ENCODE data around the gene AFF3.

DNA sequence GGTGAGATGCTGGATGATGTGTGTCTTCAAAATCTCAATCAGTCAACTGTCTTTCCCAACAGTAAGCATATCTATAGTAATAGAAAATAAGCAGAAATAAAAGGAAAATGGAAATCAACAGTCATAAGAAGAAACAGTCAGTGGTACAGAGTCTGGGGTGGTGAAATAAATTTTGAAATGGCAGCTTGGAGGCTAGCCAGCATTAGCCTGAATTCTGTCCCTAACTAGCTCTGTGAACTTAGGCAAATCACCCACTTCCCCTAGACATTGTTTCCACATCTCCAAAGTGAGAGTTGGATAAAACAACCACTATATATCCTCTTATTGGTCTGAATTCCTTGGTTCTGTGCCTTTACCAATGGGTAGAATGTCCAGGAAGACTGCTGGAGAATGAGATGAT, 462.9 kb downstream of the AFF3 start:
- TF ChIP-seq EZH2 (IDR thresholded peaks at IDR 0.05; ENCODE audit: borderline replicate concordance, control insufficient read depth, low read depth, low read length) (no peak), MEF2A (IDR thresholded peaks at IDR 0.05; ENCODE audit: insufficient read depth, low read depth, low read length) (no peak), ESRRA (IDR thresholded peaks at IDR 0.05; ENCODE audit: low read length) (no peak)
- TF ChIP-seq, protein P1, sequence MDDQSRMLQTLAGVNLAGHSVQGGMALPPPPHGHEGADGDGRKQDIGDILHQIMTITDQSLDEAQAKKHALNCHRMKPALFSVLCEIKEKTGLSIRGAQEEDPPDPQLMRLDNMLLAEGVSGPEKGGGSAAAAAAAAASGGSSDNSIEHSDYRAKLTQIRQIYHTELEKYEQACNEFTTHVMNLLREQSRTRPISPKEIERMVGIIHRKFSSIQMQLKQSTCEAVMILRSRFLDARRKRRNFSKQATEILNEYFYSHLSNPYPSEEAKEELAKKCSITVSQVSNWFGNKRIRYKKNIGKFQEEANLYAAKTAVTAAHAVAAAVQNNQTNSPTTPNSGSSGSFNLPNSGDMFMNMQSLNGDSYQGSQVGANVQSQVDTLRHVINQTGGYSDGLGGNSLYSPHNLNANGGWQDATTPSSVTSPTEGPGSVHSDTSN (IDR thresholded peaks at IDR 0.05; ENCODE audit: insufficient replicate concordance, low read depth, low read length) = no peak
- TF ChIP-seq, protein P2, sequence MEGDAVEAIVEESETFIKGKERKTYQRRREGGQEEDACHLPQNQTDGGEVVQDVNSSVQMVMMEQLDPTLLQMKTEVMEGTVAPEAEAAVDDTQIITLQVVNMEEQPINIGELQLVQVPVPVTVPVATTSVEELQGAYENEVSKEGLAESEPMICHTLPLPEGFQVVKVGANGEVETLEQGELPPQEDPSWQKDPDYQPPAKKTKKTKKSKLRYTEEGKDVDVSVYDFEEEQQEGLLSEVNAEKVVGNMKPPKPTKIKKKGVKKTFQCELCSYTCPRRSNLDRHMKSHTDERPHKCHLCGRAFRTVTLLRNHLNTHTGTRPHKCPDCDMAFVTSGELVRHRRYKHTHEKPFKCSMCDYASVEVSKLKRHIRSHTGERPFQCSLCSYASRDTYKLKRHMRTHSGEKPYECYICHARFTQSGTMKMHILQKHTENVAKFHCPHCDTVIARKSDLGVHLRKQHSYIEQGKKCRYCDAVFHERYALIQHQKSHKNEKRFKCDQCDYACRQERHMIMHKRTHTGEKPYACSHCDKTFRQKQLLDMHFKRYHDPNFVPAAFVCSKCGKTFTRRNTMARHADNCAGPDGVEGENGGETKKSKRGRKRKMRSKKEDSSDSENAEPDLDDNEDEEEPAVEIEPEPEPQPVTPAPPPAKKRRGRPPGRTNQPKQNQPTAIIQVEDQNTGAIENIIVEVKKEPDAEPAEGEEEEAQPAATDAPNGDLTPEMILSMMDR (IDR thresholded peaks at IDR 0.05 in 2 of 3, conservative IDR thresholded peaks at IDR 0.05 in 1 of 3; ENCODE audit: control insufficient read depth in 2 of 3, extremely low read depth in 1 of 3, insufficient read depth in 1 of 3, low read depth in 3 of 3, low read length in 3 of 3) = no peak

All from GM12878 (cell line).